ENCODE results near the gene UCN.

UCN gene

DNA sequence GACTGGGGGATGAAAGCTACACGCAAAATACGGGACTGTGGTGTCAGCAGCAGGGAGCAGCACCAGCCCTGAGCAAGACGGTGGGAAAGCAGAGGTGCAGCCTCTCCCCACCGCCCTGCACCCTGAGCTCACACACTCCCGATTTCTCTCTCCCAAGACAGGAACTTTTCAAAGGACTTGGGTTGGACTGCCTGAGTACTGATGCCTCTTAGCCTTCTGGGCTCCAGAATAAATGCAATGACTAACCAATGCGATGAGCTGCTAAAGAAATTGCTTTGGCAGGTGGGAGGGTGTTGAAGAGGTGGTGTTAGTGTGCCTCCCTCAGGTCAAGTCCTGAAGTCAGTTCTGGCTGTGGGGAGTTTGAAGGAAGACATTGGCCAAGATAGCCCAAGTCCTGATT is 16.4 kb downstream of the UCN start:
- H3K27ac ChIP-seq = peak overlapping the region; percentile 99
- no peak for TF ChIP-seq CTCF (conservative IDR thresholded peaks at IDR 0.05)

- peak overlapping the region; percentile 99; the same call in 1 of the 2 replicates for H3K27ac ChIP-seq
- TF ChIP-seq CTCF (conservative IDR thresholded peaks at IDR 0.05) = no peak
These were observed 17.7 kb downstream of the UCN start for GRCh38 chr2:27290549-27290948.

DNA sequence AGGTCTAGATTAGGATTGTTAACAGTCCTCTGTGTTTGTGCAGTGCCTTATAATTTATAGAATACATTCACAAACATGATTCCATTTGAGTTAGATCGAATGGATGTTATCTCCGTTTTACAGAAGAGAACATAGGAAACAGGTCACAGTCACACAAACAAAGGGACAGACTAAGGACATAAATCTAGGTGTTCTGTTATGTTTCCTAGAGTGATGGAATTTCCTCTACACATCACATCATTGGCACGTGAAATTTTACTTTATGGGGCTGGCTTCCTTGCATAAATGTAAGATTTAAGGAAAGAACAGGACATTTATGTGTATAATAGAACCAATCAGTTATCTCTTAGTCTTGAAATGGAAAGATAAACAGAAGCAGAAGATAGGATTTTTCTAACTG is 19.6 kb downstream of the UCN start:
- H3K27ac ChIP-seq = peak overlapping the region; percentile 99
- no peak for TF ChIP-seq CTCF (conservative IDR thresholded peaks at IDR 0.05)

GRCh38 chr2:27285481-27285880 is 22.8 kb downstream of the UCN start:
- no peak overlapping the region for H3K27ac ChIP-seq
- TF ChIP-seq CTCF (conservative IDR thresholded peaks at IDR 0.05) = no peak

DNA sequence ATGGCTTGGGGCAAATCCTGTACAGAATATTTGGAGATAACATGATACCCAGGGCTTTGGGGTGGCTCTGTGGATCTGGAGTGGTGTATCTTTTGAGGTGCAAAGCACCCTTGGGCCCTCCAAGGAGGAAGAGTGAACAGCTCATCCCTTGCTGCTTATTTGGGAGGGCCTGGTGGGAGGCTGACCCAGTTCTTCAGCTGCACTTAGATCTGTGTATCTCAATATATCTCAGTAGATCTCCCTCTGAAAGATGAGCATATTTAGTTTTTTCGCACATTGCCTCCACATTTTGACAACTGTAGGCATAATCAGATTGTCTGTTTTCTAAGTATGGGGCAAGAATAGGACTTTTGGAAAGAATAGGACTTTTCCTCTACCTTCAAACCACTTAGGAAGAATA is 23.2 kb downstream of the UCN start:
- no peak for TF ChIP-seq CTCF (conservative IDR thresholded peaks at IDR 0.05)
- no peak overlapping the region for H3K27ac ChIP-seq

GRCh38 chr2:27282892-27283291 is 25.4 kb downstream of the UCN start:
- TF ChIP-seq CTCF (conservative IDR thresholded peaks at IDR 0.05) = no peak
- H3K27ac ChIP-seq = peak overlapping the region; percentile 11; the same call in 1 of the 2 replicates

- H3K27ac ChIP-seq = peak within 1 kb of the TSS; percentile 11; the same call in 1 of the 2 replicates
- no peak for TF ChIP-seq CTCF (conservative IDR thresholded peaks at IDR 0.05)
These were observed 26.2 kb downstream of the UCN start, which contains the start of gene TRIM54 for GRCh38 chr2:27281855-27282559. TRIM54 (plus strand) TSS chr2:27282429; CDS start chr2:27282732, 303 bp downstream.
